Activated CD4-positive, alpha-beta T cell treated with anti-CD3 and anti-CD28 coated beads, Interleukin-2, Interleukin-4, amounts not matched to agents 100 ng/mL and 50 ng/mL, durations not matched to agents 16 hours and 8 hours (primary cell): ENCODE measurements around the gene GPHN.
"Not testable (repeated sequence)": the region's sequence is repeated elsewhere in the genome, so short reads cannot be mapped to it uniquely, and the experiment has no call there.

Experiments
- DNase-seq: peaks from one replicate; pipeline ENCODE4 v3.0.0-alpha.2; 2020; ENCODE audit warnings: low spot score

Gene GPHN

DNA sequence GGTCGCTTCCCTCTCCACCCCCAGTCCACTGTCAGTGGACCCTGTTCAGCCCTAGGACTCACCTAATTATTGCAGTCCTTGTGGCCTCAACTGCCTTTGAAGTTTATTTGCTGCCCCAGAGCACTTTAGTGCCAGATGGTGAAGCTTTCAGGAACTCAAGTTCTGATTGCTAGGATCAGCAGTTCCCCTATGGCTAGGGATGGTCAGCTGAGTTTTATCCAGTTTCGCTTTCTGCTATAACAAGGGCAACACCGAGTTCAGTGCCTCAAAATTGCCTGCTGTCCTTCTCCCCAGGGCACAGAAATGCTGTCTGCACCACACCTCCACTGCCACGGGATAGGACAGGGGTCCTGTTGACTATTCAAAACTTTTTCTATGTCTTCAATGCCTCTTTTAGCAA lies 295.0 kb downstream of the GPHN start:
- no peak for DNase-seq

GRCh38 chr14:66804141-66804540 lies 296.2 kb downstream of the GPHN start:
- no peak for DNase-seq

GRCh38 chr14:66813636-66814035 lies 305.7 kb downstream of the GPHN start:
- no peak for DNase-seq

- no peak for DNase-seq
Measured at GRCh38 chr14:66815687-66816086, 307.7 kb downstream of the GPHN start.

- no peak for DNase-seq
Measured at GRCh38 chr14:66824251-66824650, 316.3 kb downstream of the GPHN start.

GRCh38 chr14:66827182-66827581 lies 319.2 kb downstream of the GPHN start:
- DNase-seq, result no peak

DNA sequence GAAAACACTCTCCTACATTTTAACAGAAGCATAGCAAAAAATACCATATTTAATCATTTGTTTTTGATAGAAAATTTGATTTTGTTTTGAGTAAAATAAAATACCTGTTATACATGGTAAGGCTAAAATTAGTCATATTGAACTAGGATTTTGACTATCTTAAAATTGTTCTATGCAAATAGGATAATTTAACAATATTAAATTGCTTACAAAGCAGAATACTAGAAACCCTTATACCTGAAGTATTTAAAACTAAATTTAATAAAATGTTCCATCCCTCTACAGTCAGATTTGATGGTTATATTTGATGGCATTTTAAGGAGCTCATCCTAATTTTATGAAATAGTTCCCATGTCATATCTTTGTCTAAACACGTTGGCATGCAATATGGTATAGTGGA lies 323.2 kb downstream of the GPHN start:
- no peak for DNase-seq

GRCh38 chr14:66833816-66834215 lies 325.9 kb downstream of the GPHN start:
- no peak for DNase-seq

DNA sequence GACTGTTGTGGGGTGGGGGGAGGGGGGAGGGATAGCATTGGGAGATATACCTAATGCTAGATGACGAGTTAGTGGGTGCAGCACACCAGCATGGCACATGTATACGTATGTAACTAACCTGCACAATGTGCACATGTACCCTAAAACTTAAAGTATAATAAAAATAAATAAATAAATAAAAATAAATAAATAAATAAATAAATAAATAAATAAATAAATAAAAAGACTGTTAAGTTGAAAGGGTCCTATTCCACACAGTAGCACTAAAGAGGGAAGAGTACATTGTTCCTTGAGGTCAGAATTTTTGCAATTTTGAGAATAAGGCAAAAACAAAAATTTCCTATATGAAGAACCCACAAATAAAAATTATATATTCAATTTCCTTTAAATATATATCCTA lies 329.5 kb downstream of the GPHN start:
- not testable (repeated sequence) for DNase-seq

DNA sequence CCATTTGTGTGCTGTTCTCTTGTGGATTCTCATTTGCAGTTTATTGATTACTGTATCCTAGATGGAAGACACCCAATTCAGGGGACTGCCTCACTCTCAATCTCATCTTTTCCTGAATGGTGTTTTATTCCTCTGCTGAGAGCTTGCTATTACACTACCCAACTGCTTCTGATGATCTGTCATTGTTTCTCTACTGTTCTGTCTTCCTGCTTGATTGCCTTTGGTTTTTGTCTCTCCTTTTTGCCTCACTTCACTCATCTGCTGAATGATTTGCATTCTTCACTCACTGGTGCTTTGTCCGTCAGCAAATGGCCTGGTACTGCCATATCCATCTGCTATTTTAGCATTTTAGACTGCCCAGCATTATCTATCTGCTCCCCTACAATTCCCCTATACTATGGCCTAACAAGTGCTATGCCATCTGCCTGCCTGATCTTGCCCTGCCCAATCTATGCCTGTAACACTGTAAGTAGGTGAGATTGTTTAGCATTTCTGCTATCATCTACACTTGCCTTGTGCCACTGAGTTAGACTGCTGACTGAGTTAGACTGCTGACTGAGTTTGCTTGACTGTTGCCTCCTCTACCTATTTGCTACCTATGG lies 335.1 kb downstream of the GPHN start:
- DNase-seq, result no peak

DNA sequence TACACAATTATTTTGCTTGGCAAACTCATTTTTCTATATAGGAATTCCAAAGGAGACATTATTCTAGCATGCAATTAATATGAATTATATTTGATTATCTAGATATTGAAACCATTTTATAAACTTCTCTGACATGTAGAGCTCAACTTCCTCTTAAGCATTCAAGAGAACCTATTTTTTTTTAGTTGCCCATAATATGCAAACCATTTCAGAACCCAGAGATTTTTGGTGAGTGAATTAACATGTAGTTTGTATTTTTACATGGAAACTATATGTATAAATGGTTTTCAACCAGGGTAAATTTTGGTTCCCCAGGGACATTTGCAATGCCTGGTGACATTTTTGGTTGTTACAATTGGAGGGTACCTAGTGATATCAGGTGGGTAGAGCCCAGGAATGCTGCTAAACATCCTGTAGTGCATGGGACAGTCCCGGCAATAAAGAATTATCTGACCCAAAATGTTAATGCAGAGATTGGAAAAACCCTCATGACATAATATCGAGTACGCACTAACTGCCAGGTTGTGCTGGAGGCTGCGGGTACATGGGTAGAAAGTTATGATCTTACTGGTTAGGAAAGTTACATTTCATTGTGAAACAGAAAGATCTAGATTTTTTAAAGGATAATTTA lies 342.4 kb downstream of the GPHN start:
- DNase-seq, result no peak

DNA sequence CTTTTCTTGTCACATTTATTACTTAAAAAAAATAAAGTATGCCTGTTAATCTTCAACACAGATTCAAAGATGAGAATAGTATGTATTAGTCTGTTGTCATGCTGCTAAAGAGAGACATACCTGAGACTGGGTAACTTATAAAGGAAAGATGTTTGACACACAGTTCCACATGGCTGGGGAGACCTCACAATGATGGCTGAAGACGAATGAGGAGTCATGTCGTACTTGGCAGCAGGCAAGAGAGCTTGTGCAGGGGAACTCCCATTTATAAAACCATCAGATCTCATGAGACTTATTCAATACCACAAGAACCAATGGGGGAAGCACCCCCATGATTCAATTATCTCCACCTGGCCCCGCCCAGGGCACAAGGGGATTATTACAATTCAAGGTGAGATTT lies 345.4 kb downstream of the GPHN start:
- DNase-seq, result no peak

DNA sequence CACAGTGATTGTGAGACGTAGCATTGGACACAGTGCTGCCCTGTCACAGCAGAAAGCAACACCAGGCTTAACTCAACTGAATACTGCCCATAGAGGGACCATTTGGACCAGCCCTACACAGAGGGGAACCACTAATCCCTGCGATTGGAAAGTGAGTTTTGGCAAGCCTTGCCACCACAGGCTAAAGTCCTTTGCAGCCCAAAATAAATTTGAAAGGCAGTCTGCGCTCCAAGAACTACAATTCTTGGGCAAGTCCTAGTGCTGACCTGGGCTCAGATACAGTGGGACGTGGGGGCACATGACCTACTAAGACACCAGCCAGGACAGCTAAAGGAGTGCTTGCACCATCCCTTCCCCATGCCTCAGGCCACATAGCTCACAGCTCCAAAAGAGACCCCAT lies 349.9 kb downstream of the GPHN start:
- no peak for DNase-seq

DNA sequence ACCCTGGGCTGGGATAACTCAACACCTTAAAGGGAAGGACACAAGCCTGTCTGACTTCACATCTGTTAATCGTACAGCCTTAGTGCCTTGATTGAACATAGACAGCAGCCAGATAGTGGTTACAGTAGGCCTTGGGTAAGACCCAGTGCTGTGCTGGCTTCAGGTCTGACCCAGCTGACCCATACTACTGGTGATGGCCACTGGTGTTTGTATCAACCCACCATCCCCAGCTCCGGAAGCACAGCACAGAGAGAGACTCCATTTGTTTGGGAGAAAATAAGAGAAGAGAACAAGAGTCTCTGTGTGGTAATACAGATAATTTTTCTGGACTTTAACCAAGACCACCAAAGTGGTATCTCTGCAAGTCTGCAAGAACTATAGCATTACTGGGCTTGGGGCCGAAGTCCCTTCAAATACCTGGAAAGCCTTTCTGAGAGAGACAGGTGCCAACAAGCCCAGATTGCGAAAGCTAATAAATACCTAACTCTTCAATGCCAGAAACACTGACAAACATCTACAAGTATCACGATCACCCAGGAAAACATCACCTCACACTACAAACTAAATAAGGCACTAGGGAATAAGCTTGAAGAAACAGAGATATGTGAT lies 351.2 kb downstream of the GPHN start:
- no peak for DNase-seq

- no peak for DNase-seq
Measured at GRCh38 chr14:66881596-66881995, 373.6 kb downstream of the GPHN start.

GRCh38 chr14:66884149-66884548 lies 376.2 kb downstream of the GPHN start:
- no peak for DNase-seq

DNA sequence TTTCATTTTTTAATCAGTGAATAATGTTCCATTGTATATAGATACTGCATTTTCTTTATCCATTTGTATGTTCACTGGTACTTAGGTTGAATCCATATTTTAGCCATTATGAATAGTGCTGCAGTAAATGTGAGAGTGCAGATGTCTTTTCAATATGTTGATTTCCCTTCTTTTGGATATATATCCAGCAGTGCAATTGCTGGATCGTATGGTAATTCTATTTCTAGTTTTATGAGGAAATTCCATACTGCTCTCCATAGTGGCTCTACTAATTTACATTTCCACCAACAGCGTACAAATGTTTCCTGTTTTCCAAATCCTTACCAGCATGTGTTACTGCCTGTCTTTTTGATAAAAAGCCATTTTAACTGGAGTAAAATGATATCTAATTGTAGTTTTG lies 392.8 kb downstream of the GPHN start:
- no peak for DNase-seq

DNA sequence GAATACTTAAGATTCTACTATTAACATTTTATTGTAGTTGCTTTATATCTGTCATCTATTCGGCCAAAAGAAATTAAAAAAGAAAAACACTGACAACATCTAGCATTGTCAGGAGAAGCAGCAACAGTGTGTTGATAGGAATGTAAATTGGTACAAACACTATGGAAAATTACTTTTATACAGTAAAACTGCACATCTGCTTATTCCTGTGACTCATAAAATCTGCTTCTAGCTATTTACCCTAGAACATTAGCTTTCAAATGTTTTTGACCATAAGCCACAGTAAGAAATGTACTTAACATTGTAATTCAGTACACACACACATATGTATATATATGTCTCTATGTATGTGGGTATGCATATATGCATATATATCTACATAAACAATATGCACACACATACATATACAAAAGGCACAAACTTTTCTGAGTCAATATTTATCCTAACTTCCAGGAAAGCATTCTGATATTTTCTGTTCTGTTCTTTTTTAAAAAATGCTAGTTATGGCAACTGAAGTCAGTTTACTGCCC lies 402.4 kb downstream of the GPHN start:
- no peak for DNase-seq

GRCh38 chr14:66916421-66916820 lies 408.5 kb downstream of the GPHN start:
- no peak for DNase-seq

- DNase-seq, result no peak
Measured at GRCh38 chr14:66918527-66918926, 410.6 kb downstream of the GPHN start.

DNA sequence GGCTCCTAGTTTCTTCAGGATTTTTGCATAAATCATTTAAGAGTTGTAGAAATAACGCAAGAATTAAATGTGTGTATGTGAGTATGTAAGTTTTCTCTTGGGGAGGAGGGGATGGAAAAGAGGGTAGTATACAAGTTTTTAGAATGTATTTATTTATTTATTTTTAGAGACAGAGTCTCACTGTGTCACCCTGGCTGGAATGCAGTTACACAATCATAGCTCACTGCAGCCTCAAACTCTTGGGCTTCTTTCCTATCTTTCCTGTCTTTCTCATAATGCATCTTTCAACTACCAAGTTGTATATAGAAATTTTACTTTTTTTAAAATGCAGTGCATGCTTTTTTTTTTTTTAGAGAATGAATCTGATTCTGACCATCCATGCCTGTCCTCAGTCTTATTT lies 412.2 kb downstream of the GPHN start:
- no peak for DNase-seq

- no peak for DNase-seq
Measured at GRCh38 chr14:66923251-66923650, 415.3 kb downstream of the GPHN start.

DNA sequence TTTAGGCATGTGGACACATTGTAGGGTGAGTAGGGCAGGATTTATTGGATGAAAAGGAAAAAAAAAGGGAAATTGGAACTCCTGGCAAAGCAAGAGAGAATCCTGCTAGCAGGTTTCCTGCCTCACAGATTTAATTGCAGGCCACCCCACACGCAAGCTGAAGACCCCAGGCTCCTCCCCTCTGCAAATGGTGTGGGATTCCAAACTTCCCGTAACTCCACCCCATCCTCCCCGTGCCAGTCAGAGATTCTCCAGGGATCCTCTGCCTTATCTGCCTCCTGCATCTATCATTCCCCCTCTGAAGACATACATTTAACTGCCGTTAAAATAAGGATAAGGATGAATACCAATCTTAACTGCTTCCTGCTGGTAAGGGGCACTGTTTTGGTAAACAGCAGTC lies 431.5 kb downstream of the GPHN start:
- DNase-seq, result no peak

GRCh38 chr14:66944872-66945271 lies 436.9 kb downstream of the GPHN start:
- DNase-seq, result no peak
